ENCODE measurements around the gene AIF1.

- TF ChIP-seq CTCF (conservative IDR thresholded peaks at IDR 0.05; ENCODE audit: low read length) (no peak), EZH2phosphoT487 (IDR thresholded peaks at IDR 0.05; ENCODE audit: borderline replicate concordance, low read depth, low read length) (no peak)
Measured at GRCh38 chr6:31642798-31643570, 27.9 kb downstream of the AIF1 start.

All from OCI-LY7 (cell line).